Neural cell (in vitro differentiated cells): ENCODE results near the gene ASCC2. TPM values are rescaled to one million over a fixed set of nuclear protein-coding genes. Genes with fewer than 3 reads are reported as not detected.

Source experiments
- H2AFZ ChIP-seq: fragments of 200-600, 300-800 bp; sonication (generic), shearing (Covaris generic); 2 replicates; pipeline ENCODE4 v1.6.0; 2014; ENCODE audit warnings: low read depth, mild to moderate bottlenecking, antibody characterized with exemption, low read length, moderate library complexity
- H3F3A ChIP-seq: fragments of 200-600 bp; shearing (Covaris generic); 2 replicates; pipeline ENCODE4 v1.6.1; 2016; ENCODE audit warnings: mild to moderate bottlenecking, moderate library complexity, mixed read lengths, antibody characterized with exemption, low read length; ENCODE audit not compliant: insufficient read depth, poor library complexity, severe bottlenecking
- H3K27ac ChIP-seq: fragments of 200-600, 300-800 bp; sonication (generic), shearing (Covaris generic); 2 replicates; pipeline ENCODE4 v1.5.1; 2014; ENCODE audit warnings: mild to moderate bottlenecking, low read length, moderate library complexity
- H3K27me3 ChIP-seq: fragments of 300-800, 200-600 bp; sonication (generic), shearing (Covaris generic); 2 replicates; pipeline ENCODE4 v1.6.0; 2014; ENCODE audit warnings: mild to moderate bottlenecking, low read depth, low read length, moderate library complexity; ENCODE audit not compliant: insufficient read depth
- H3K36me3 ChIP-seq: fragments of 300-800, 200-600 bp; sonication (generic), shearing (Covaris generic); 2 replicates; pipeline ENCODE4 v1.5.1; 2014; ENCODE audit warnings: mild to moderate bottlenecking, antibody characterized with exemption, low read length, moderate library complexity; ENCODE audit not compliant: insufficient read depth
- H3K4me2 ChIP-seq: fragments of 300-800, 200-600 bp; sonication (generic), shearing (Covaris generic); 2 replicates; pipeline ENCODE4 v1.6.0; 2014; ENCODE audit warnings: mild to moderate bottlenecking, low read length
- H3K4me3 ChIP-seq: fragments of 300-800, 200-600 bp; sonication (generic), shearing (Covaris generic); 2 replicates; pipeline ENCODE4 v1.5.1; 2014; ENCODE audit warnings: mild to moderate bottlenecking, low read length, moderate library complexity
- H3K79me2 ChIP-seq: fragments of 200-600 bp; shearing (Covaris generic); replicated peaks from 2 replicates; pipeline ENCODE4 v1.6.0; 2014; ENCODE audit warnings: mild to moderate bottlenecking, low read length, moderate library complexity; ENCODE audit not compliant: insufficient read depth
- H3K9ac ChIP-seq: fragments of 300-800, 200-600 bp; sonication (generic), shearing (Covaris generic); 2 replicates; pipeline ENCODE4 v1.6.1; 2016; ENCODE audit warnings: mild to moderate bottlenecking, low read length, mixed read lengths
- H3K9me2 ChIP-seq: fragments of 200-600 bp; shearing (Covaris generic); 2 replicates; pipeline ENCODE4 v1.6.1; 2016; ENCODE audit warnings: mild to moderate bottlenecking, low read length, mixed read lengths; ENCODE audit not compliant: insufficient read depth
- H3K9me3 ChIP-seq: fragments of 200-600, 300-800 bp; sonication (generic), shearing (Covaris generic); 2 replicates; pipeline ENCODE4 v1.6.1; 2016; ENCODE audit warnings: mild to moderate bottlenecking, mixed run types, low read length, moderate library complexity, mixed read lengths
- H4K20me1 ChIP-seq: fragments of 200-600 bp; shearing (Covaris generic); 2 replicates; pipeline ENCODE4 v1.6.1; 2016; ENCODE audit warnings: mild to moderate bottlenecking, mixed run types; ENCODE audit not compliant: insufficient read depth
- EP300 ChIP-seq: fragments of 450-650 bp; conservative IDR thresholded peaks from 2 replicates; pipeline ENCODE4 v1.6.1; 2014; ENCODE audit warnings: antibody characterized with exemption, mild to moderate bottlenecking, moderate library complexity; ENCODE audit not compliant: poor library complexity, severe bottlenecking
- EZH2 ChIP-seq: fragments of 200-600, 300-800 bp; shearing (Covaris generic), sonication (generic); IDR thresholded peaks from 2 replicates; pipeline ENCODE4 v1.6.1; 2014; ENCODE audit warnings: antibody characterized with exemption, low read length, borderline replicate concordance, mild to moderate bottlenecking; ENCODE audit not compliant: insufficient read depth, poor library complexity, severe bottlenecking
- MXI1 ChIP-seq: fragments of 450-650 bp; conservative IDR thresholded peaks from 2 replicates; pipeline ENCODE4 v1.6.1; 2014; ENCODE audit warnings: antibody characterized with exemption, mild to moderate bottlenecking; ENCODE audit not compliant: poor library complexity, severe bottlenecking
- POLR2AphosphoS5 ChIP-seq: IDR thresholded peaks from 2 replicates; pipeline ENCODE4 v1.6.1; 2012
- RAD21 ChIP-seq: fragments of 450-650 bp; conservative IDR thresholded peaks from 2 replicates; pipeline ENCODE4 v1.6.1; 2014; ENCODE audit warnings: antibody characterized with exemption, mild to moderate bottlenecking, moderate library complexity
- SMC3 ChIP-seq: fragments of 450-650 bp; conservative IDR thresholded peaks from 2 replicates; pipeline ENCODE4 v1.6.1; 2014; ENCODE audit warnings: antibody characterized with exemption, mild to moderate bottlenecking, moderate library complexity; ENCODE audit not compliant: poor library complexity
- TAF1 ChIP-seq: IDR thresholded peaks from 2 replicates; pipeline ENCODE4 v1.6.1; 2012; ENCODE audit warnings: low read depth
- polyA minus RNA-seq: library from RNA; depleted of rRNA, polyadenylated mRNA; stranded (reverse); fragments of >200 nt; gene quantifications from 2 replicates; pipeline ENCODE4 v1.2.3, GENCODE V29; 2014
- polyA plus RNA-seq: library from polyadenylated mRNA; depleted of rRNA; stranded (reverse); fragments of >200 nt; gene quantifications from 2 replicates; pipeline ENCODE4 v1.2.3, GENCODE V29; 2014
- TF ChIP-seq, protein P1 (sequence below): IDR thresholded peaks from 2 replicates; pipeline ENCODE4 v1.6.1; 2012; ENCODE audit warnings: borderline replicate concordance
- TF ChIP-seq, protein P2 (sequence below): fragments of 450-650 bp; IDR thresholded peaks from 2 replicates; pipeline ENCODE4 v1.5.1; 2014; ENCODE audit warnings: antibody characterized with exemption, mild to moderate bottlenecking, moderate library complexity; ENCODE audit not compliant: poor library complexity, severe bottlenecking

The ASCC2 gene, protein sequence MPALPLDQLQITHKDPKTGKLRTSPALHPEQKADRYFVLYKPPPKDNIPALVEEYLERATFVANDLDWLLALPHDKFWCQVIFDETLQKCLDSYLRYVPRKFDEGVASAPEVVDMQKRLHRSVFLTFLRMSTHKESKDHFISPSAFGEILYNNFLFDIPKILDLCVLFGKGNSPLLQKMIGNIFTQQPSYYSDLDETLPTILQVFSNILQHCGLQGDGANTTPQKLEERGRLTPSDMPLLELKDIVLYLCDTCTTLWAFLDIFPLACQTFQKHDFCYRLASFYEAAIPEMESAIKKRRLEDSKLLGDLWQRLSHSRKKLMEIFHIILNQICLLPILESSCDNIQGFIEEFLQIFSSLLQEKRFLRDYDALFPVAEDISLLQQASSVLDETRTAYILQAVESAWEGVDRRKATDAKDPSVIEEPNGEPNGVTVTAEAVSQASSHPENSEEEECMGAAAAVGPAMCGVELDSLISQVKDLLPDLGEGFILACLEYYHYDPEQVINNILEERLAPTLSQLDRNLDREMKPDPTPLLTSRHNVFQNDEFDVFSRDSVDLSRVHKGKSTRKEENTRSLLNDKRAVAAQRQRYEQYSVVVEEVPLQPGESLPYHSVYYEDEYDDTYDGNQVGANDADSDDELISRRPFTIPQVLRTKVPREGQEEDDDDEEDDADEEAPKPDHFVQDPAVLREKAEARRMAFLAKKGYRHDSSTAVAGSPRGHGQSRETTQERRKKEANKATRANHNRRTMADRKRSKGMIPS
- polyA plus RNA-seq, result 25.3 and 26.2 TPM in 2 replicates
- polyA minus RNA-seq, result 35.3 and 36.3 TPM in 2 replicates

DNA sequence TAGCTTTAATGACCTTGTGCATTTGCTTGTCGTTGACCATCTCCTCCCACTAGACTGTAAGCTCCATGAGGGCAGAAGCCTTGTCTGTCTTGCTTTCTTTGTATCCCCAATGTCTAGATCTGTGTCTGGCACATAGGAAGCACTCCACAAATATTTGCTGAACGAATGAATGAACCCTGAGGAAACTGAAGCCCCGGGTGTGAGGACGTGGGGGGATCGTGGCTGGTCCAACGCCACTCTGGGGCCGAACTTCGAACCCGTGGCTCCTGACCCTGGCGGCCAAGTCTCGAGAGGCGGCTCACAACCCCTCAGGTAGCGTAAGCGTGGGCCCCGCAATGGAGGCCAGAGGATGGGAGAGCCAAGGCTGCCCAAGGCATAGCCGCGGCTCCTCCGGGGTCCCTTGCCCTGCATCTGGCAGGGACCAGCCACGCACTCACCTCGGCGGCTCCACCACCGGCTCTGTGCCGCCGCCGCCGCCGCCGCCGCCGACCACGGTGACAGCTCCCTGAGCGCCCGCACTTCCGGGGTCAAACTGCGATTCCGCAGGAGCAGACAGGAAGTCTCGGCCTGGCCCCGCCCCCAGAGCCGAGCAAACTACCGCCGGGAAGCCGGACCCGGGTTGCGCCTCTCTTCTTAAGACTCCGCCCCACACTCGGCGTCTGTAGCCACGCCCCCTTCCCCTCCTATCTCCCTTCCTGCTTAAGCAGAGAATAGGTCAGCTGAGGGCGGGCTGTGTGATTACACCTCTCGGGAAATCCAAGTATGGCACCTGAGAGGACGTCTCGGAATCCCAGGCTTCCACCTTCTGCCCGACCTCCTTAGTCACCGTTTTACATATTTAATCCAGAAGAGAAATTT, at the start of gene ASCC2:
ASCC2 (minus strand) TSS at position 534 of the 858 bp plus-strand sequence. CDS start 5,949 bp downstream, outside the sequence.
- Histone ChIP-seq H2AFZ (peak within 1 kb of the TSS; percentile 77), H3K9me3 (no peaks in the 10 kb centered on the region), H3K27ac (peak within 1 kb of the TSS; percentile 74), H4K20me1 (no peaks in the 10 kb centered on the region), H3K4me3 (peak within 1 kb of the TSS; percentile 100), H3K9me2 (no peaks in the 10 kb centered on the region), H3K27me3 (no peaks in the 10 kb centered on the region), H3F3A (peaks cover 3% of the 10 kb centered on the region), H3K36me3 (no peaks in the 10 kb centered on the region), H3K79me2 (peaks cover 11% of the 10 kb centered on the region), H3K4me2 (peak within 1 kb of the TSS; percentile 73), H3K9ac (peak within 1 kb of the TSS; percentile 75)
- peak; percentile 71 for TF ChIP-seq POLR2AphosphoS5
- peak; percentile 57 for TF ChIP-seq RAD21
- peak; percentile 22 for TF ChIP-seq EP300
- TF ChIP-seq SMC3, result peak; percentile 51
- peak; percentile 86 for TF ChIP-seq MXI1
- no peak for TF ChIP-seq EZH2
- TF ChIP-seq, protein P1, sequence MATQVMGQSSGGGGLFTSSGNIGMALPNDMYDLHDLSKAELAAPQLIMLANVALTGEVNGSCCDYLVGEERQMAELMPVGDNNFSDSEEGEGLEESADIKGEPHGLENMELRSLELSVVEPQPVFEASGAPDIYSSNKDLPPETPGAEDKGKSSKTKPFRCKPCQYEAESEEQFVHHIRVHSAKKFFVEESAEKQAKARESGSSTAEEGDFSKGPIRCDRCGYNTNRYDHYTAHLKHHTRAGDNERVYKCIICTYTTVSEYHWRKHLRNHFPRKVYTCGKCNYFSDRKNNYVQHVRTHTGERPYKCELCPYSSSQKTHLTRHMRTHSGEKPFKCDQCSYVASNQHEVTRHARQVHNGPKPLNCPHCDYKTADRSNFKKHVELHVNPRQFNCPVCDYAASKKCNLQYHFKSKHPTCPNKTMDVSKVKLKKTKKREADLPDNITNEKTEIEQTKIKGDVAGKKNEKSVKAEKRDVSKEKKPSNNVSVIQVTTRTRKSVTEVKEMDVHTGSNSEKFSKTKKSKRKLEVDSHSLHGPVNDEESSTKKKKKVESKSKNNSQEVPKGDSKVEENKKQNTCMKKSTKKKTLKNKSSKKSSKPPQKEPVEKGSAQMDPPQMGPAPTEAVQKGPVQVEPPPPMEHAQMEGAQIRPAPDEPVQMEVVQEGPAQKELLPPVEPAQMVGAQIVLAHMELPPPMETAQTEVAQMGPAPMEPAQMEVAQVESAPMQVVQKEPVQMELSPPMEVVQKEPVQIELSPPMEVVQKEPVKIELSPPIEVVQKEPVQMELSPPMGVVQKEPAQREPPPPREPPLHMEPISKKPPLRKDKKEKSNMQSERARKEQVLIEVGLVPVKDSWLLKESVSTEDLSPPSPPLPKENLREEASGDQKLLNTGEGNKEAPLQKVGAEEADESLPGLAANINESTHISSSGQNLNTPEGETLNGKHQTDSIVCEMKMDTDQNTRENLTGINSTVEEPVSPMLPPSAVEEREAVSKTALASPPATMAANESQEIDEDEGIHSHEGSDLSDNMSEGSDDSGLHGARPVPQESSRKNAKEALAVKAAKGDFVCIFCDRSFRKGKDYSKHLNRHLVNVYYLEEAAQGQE, result peak; percentile 76
- peak; percentile 38 for TF ChIP-seq TAF1
- TF ChIP-seq, protein P2, sequence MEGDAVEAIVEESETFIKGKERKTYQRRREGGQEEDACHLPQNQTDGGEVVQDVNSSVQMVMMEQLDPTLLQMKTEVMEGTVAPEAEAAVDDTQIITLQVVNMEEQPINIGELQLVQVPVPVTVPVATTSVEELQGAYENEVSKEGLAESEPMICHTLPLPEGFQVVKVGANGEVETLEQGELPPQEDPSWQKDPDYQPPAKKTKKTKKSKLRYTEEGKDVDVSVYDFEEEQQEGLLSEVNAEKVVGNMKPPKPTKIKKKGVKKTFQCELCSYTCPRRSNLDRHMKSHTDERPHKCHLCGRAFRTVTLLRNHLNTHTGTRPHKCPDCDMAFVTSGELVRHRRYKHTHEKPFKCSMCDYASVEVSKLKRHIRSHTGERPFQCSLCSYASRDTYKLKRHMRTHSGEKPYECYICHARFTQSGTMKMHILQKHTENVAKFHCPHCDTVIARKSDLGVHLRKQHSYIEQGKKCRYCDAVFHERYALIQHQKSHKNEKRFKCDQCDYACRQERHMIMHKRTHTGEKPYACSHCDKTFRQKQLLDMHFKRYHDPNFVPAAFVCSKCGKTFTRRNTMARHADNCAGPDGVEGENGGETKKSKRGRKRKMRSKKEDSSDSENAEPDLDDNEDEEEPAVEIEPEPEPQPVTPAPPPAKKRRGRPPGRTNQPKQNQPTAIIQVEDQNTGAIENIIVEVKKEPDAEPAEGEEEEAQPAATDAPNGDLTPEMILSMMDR, result peak; percentile 16
